WERI-Rb-1 (cell line): ENCODE measurements around the gene SPIRE1.

Source experiments
- DNase-seq: peaks from one replicate; pipeline ENCODE4 v3.0.0-alpha.2; 2020
- H3K27ac ChIP-seq: fragments of 250-450 bp; sonication (Bioruptor Pico); 2 replicates; pipeline ENCODE4 v1.5.1; 2020; ENCODE audit warnings: mild to moderate bottlenecking, moderate library complexity
- H3K27me3 ChIP-seq: fragments of 250-450 bp; sonication (Bioruptor Pico); 2 replicates; pipeline ENCODE4 v1.5.1; 2021; ENCODE audit warnings: mild to moderate bottlenecking, low read depth, moderate library complexity; ENCODE audit not compliant: insufficient read depth, severe bottlenecking
- H3K36me3 ChIP-seq: fragments of 250-450 bp; sonication (Bioruptor Pico); 2 replicates; pipeline ENCODE4 v1.5.1; 2020; ENCODE audit warnings: mild to moderate bottlenecking, moderate library complexity
- H3K4me3 ChIP-seq: 2 replicates; pipeline ENCODE4 v1.5.1; 2011; ENCODE audit warnings: low read depth, mild to moderate bottlenecking, control low read depth, low read length
- H3K9me3 ChIP-seq: fragments of 250-450 bp; sonication (Bioruptor Pico); 2 replicates; pipeline ENCODE4 v1.5.1; 2021; ENCODE audit warnings: mild to moderate bottlenecking, moderate library complexity; ENCODE audit not compliant: severe bottlenecking
- CTCF ChIP-seq: IDR thresholded peaks from 2 replicates; pipeline ENCODE4 v1.5.1; 2011; ENCODE audit warnings: low read depth, mild to moderate bottlenecking, control low read depth, inconsistent platforms, low read length

Gene SPIRE1

GRCh38 chr18:12405066-12405465 is 252.8 kb downstream of the SPIRE1 start:
- Histone ChIP-seq H3K4me3 (no peak overlapping the region), H3K9me3 (no peaks in the 10 kb centered on the region), H3K27me3 (no peaks in the 10 kb centered on the region), H3K36me3 (no peaks in the 10 kb centered on the region), H3K27ac (no peak overlapping the region)
- no peak for TF ChIP-seq CTCF
- DNase-seq = no peak

- Histone ChIP-seq H3K36me3 (no peaks in the 10 kb centered on the region), H3K27ac (no peak overlapping the region)
- DNase-seq = no peak
Observed at GRCh38 chr18:12403601-12404506, 254.1 kb downstream of the SPIRE1 start.

GRCh38 chr18:12401881-12402280 is 256.0 kb downstream of the SPIRE1 start:
- Histone ChIP-seq H3K36me3 (no peaks in the 10 kb centered on the region), H3K27ac (no peak overlapping the region), H3K9me3 (no peaks in the 10 kb centered on the region), H3K27me3 (no peaks in the 10 kb centered on the region), H3K4me3 (no peak overlapping the region)
- TF ChIP-seq CTCF = no peak
- DNase-seq = no peak

More at GRCh38 chr18:12403601-12404506, 254.1 kb downstream of the SPIRE1 start:
- no peak for TF ChIP-seq CTCF
- H3K9me3 ChIP-seq = no peaks in the 10 kb centered on the region
- no peaks in the 10 kb centered on the region for H3K27me3 ChIP-seq
- no peak overlapping the region for H3K4me3 ChIP-seq

- no peak for TF ChIP-seq CTCF
- DNase-seq = no peak
- no peak overlapping the region for H3K4me3 ChIP-seq
- no peaks in the 10 kb centered on the region for H3K27me3 ChIP-seq
- no peaks in the 10 kb centered on the region for H3K9me3 ChIP-seq
- H3K36me3 ChIP-seq = no peaks in the 10 kb centered on the region
- no peak overlapping the region for H3K27ac ChIP-seq
Observed at GRCh38 chr18:12399231-12399630, 258.7 kb downstream of the SPIRE1 start.

DNA sequence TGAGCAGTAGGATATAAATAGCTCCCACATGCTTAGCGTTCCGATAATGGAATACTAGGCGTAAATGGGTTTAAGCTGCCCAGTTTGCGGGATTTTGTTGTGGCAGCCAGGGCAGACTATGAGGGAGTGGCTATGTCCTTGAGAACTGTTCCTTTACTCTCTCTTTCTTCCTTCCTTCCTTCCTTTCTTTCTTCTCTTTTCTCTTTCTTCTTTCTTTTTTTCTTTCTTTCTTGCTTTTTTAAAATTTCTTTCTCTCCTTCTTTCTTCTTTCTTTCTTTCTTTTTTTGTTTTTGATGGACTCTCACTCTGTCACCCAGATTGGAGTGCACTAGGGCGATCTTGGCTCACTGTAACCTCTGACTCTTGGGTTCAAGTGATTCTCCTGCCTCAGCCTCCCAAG is 259.3 kb downstream of the SPIRE1 start:
- H3K4me3 ChIP-seq = no peak overlapping the region
- DNase-seq = no peak
- H3K27ac ChIP-seq = no peak overlapping the region
- no peaks in the 10 kb centered on the region for H3K9me3 ChIP-seq
- TF ChIP-seq CTCF = no peak
- H3K27me3 ChIP-seq = no peaks in the 10 kb centered on the region
- H3K36me3 ChIP-seq = no peaks in the 10 kb centered on the region
